Loucy (cell line): ENCODE measurements around the gene ASTL.

Experiments
- CTCF ChIP-seq: fragments of 200-600 bp; sonication (generic); conservative IDR thresholded peaks from 2 replicates; pipeline ENCODE4 v1.5.1; 2014; ENCODE audit warnings: mild to moderate bottlenecking, antibody characterized with exemption, low read length
- EZH2phosphoT487 ChIP-seq: fragments of 200-600 bp; IDR thresholded peaks from 2 replicates; pipeline ENCODE4 v1.6.1; 2018; ENCODE audit warnings: antibody characterized with exemption, mild to moderate bottlenecking, moderate library complexity, borderline replicate concordance

GRCh38 chr2:96184188-96184587, 45.9 kb upstream of the ASTL start:
- TF ChIP-seq CTCF (no peak), EZH2phosphoT487 (no peak)
